AG09319 (cell line): Measurements from ENCODE around the gene STARD8.
A peak's percentile ranks its signal among the peaks of the same experiment; 100 is the strongest.

ENCODE experiments used
- DNase-seq: peaks from one replicate; pipeline ENCODE4 v3.0.0-alpha.2; 2010; ENCODE audit warnings: low read depth; ENCODE audit errors: extremely low read depth
- TF ChIP-seq, protein P1 (sequence below): IDR thresholded peaks from 2 replicates; pipeline ENCODE4 v1.5.1; 2011; ENCODE audit warnings: low read depth, mild to moderate bottlenecking, inconsistent platforms, low read length, moderate library complexity

STARD8 gene

DNA sequence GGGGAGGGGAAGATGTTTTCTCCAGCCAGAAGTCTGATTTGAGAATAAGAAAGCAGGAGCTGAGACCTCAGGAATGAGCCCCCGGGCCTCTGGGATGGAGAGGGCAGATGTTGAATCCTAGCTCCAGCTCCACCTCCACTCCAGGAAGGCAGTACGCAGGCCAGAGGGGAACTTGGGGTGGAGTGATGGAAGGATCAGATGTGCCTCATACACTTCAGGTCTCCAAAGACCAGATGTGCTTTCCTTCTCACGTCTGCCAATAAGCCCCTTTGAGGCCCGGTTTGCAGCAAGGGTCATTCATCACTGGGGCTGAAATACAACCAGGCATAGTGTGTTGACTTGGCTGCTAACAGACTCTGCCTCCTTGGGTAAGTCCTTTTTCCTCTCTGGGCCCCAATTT is 28.1 kb downstream of the STARD8 start:
- TF ChIP-seq, protein P1, sequence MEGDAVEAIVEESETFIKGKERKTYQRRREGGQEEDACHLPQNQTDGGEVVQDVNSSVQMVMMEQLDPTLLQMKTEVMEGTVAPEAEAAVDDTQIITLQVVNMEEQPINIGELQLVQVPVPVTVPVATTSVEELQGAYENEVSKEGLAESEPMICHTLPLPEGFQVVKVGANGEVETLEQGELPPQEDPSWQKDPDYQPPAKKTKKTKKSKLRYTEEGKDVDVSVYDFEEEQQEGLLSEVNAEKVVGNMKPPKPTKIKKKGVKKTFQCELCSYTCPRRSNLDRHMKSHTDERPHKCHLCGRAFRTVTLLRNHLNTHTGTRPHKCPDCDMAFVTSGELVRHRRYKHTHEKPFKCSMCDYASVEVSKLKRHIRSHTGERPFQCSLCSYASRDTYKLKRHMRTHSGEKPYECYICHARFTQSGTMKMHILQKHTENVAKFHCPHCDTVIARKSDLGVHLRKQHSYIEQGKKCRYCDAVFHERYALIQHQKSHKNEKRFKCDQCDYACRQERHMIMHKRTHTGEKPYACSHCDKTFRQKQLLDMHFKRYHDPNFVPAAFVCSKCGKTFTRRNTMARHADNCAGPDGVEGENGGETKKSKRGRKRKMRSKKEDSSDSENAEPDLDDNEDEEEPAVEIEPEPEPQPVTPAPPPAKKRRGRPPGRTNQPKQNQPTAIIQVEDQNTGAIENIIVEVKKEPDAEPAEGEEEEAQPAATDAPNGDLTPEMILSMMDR: no peak
- DNase-seq: no peak

DNA sequence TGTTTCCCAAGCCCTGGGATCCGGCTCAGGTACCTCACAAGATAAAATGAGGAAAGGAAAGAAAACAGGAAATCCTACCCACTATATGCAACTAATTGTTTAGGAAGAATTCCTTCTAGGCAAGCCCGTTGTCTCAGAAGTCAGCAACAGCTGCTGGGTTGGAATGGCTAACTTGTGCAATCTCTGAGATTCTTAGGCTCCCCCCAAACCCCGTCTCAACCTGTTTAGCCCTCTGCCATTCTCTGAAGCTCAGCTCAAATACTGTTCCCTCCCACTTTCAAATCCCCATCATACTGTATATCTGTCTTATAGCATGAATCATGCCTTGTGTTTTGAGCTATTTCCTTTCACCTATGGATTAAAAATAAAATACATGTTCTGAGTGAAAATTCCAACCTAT is 28.9 kb downstream of the STARD8 start:
- DNase-seq: no peak
- TF ChIP-seq, protein P1: no peak

DNA sequence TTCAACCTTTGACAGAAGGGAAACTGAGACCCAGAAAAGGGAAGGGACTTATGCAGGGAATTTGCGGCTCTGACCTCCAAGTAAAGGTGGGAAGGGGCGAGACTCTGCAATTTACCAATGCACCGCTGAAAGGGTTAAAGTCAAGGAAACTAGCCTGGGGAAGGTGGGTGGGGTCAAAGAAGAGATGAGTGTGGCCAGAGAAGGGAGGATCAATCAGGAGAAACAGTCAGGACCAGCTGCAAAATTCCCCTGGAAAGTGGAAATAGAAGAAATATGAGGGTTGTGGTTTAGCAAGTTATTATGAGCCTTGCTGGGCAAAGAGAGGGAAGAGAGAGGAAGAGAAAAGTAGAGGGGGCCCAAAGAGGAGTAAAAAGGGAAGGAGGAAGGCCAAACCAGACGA is 30.5 kb downstream of the STARD8 start:
- no peak for DNase-seq
- TF ChIP-seq, protein P1: no peak

DNA sequence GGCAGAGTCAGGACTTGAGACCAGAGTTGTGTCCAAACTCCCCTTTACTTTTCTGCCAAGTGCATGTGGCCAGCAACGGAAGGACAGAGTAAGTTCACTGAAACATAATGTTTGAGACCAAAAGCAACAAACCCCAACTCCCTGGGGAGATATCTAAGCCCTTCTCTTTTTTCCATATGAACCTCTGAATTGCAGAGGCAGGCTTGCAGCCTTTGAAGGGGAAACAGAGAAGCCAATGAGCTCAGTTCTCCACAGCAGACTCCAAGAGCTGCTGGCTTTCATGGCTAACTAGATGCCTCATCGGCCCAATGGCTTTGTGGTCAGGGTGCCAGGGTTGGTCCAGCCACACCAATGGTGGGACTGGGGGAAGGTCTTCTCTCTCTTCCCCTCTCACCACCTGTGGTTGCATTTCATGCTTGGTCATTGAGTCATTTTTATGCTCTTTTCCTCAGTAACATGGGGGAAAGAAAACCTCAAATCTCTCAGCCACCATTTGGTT is 34.0 kb downstream of the STARD8 start:
- DNase-seq: peak; percentile 15
- TF ChIP-seq, protein P1: no peak

DNA sequence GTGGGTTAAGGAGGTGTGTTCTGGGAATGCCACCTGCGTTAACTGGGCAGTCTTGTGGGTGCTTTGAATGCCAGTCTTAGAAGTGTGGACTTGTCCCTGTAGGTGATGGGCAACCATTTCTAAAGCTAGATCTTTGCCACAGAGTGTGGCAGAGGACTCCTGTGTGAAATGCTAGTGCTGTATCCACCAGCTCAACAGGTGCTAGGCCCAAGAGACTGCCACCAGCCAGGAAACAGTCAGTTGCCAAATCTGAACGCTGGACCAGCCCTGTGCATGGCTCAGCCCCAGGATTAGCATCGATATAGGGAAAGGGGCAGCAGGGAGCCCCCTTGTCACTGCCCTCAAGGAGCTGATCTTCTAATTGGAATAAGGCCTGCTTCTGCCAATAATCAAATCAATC is 35.3 kb downstream of the STARD8 start:
- TF ChIP-seq, protein P1: no peak
- DNase-seq: no peak

DNA sequence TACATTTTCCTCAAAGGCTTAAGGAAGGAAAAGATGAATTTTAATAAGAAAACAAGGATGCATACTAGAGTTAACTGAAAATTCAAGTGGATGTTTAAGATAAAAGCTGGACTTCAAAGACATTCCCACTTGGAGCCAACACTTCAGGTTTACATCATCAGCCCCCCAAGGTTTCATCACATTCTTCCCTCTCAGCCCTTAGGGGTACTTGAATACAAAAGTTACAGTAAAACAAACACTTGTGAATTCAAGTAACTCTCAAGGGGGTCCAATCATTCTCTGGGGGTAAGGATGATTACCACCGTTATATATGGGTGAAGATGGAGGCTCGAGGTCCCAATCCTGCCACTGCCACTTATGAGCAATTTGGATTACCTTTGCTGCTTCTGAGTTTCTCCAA is 36.1 kb downstream of the STARD8 start:
- DNase-seq: no peak
- TF ChIP-seq, protein P1: no peak

DNA sequence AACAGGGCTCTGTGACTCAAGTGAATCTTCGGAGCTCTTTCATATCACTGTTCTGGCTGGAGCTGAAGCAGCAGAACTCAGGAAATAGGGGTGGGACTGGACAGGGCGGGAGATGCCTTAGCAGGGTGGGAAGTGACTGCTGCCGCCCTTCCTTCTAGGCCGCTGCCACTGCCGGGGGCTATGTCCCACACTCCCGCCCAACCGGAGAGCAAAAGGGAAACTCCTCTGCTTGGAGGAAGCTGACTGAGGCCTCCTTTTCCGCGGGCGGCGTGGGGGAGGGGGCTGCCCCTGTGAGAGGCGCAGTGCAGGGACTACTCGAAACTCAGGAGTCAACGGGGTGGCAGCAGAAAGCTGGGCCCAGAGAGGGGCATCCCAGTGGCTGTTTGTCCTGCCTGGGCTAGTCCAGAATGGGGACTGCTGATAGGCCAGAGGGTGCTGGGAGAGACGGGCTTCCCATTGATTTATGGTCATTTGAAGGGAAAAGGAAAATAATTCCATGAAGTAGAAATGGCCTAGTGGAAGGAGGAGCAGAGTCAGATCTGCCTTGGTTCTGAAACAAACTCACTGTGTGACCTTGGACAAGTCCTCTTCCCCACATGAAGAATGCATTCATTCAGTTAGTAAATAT is 36.9 kb downstream of the STARD8 start:
- DNase-seq: no peak
- TF ChIP-seq, protein P1: no peak
